GM12801 (cell line): ENCODE measurements around the gene PINLYP.

Experiments
- TF ChIP-seq, protein P1 (sequence below): IDR thresholded peaks from one replicate; pipeline ENCODE4 v1.5.1; 2011; ENCODE audit warnings: control low read depth; ENCODE audit not compliant: insufficient read length; ENCODE audit errors: extremely low read depth

PINLYP gene

DNA sequence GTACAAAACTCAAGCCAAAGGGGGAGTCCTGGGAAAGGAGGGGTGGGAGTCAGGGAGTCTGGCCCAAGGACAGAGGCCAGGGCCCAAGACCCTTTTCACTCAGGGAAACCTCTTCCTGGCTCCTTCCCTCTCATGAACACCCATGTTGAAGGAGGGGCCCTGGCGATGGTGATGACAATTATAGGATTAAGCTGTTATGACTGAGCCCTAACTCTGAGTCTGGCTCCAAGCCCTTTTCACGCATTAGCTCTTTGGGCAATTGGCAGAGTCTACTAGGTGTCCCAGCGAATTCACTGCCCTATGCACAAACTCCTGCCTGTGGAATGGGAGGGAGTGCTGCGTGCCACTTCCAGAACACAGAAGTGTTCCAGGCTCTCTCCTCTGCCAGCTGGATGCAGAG, 21.9 kb upstream of the PINLYP start:
- TF ChIP-seq, protein P1, sequence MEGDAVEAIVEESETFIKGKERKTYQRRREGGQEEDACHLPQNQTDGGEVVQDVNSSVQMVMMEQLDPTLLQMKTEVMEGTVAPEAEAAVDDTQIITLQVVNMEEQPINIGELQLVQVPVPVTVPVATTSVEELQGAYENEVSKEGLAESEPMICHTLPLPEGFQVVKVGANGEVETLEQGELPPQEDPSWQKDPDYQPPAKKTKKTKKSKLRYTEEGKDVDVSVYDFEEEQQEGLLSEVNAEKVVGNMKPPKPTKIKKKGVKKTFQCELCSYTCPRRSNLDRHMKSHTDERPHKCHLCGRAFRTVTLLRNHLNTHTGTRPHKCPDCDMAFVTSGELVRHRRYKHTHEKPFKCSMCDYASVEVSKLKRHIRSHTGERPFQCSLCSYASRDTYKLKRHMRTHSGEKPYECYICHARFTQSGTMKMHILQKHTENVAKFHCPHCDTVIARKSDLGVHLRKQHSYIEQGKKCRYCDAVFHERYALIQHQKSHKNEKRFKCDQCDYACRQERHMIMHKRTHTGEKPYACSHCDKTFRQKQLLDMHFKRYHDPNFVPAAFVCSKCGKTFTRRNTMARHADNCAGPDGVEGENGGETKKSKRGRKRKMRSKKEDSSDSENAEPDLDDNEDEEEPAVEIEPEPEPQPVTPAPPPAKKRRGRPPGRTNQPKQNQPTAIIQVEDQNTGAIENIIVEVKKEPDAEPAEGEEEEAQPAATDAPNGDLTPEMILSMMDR = no peak

DNA sequence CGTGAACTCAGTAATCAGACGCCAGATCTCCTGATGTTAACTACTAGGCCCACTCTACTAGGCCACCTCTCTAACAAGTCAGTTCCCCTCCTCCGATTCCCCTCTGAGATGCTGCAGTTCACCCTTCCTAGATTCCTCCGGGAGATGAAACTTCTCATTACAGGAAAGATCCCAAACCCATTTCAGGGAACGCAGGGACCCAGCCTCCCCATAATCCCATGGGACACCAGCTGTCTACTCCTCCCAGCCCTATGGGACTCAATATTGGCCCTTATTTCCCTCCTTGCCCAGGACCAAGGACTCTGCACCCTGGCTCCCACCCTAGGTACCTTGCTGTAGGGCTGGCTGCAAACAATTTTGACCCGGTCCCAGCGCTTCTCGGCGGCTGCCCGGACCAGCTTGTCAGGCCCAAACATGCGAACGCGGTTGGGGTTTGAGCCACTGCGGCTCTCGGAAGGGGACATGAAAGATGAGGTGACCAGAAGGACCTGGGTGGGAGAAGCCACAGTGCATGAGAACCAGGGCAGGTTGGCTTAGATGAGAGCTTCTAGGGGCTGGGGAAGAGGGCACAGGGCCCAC, 21.2 kb upstream of the PINLYP start:
- TF ChIP-seq, protein P1 = no peak

DNA sequence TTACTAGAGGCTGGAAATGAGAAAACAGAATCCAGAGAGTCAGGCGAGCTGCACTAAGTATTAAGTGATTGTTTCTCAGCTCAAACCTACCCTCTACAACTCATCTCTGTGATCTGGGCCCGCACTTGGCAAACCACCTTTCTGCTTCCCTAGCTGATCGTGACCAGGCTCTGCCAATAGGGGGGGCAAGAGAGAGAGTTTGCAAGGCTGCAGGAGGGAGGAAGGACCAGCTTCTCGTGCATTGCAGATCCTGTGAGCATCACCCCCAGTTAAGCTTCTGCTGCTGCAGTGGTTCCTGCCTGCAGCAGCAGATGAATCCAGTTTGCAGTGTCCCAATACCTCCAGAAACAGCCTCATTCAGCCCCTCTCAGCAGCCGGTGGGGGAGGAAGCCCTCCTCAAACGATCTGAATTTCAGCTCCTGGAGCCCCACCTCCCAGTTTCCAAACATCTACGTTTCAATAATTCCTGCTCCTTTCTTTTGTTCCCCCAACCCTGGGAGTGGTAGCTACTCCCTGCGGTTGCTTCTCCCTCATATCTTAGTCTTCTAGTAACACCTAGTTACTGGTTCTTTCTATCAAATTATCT, 20.3 kb upstream of the PINLYP start:
- TF ChIP-seq, protein P1 = no peak

DNA sequence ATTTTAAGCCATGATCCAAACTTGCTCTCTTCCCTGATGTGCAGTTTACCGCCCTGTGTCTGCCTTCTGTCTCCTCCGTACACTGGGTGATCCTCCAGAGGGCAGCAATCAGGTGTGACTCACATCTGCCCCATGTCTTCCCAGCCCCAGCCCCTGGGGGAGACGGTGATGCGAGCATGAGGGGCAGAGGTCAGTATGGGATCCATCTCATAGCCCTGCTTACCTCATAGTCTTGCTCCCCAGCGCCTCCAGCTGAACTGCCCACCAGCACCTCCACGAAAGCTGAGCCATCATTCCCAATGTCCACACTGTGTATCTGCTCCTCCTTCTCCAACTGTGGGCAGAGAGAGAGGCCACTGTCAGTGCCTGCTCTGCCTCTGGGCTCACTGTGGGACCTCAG, 14.9 kb upstream of the PINLYP start:
- TF ChIP-seq, protein P1 = no peak

DNA sequence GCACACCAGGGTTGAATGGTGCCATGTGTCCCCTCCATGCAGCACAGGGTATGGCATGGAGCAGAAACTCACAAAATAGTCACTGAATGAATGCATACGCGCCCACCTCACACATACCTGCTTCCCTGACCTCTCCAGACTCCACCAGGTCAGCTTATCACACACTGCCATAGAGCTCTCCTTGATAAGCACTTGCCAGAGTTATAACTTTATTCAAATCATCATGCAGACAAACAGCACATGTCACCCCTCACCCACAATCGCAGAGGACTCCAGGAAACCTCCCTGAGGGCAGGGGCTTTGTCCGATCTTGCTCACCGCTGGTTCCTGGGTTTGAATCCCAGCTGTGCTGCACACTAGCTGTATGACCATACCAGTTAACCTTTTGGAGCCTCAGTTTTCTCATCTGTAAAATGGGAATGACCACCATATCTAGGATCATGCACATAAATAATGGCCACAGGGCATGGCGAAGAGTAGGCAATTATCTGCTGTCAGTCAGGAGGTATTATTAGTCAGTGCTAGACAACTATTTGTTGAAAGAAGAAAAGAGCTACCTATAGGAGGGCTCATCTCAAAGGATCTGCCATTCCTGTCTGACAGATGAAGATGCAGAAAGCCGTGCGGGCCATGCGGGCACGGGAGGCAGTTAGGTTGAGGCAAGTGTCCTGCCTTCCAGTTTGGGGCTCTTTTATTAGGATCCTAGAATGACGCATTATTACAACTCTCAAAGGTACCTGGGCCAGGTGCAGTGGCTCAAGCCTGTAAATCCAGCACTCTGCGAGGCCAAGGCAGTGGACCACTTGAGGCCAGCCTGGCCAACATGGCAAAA, 14.2 kb upstream of the PINLYP start:
- TF ChIP-seq, protein P1 = no peak

DNA sequence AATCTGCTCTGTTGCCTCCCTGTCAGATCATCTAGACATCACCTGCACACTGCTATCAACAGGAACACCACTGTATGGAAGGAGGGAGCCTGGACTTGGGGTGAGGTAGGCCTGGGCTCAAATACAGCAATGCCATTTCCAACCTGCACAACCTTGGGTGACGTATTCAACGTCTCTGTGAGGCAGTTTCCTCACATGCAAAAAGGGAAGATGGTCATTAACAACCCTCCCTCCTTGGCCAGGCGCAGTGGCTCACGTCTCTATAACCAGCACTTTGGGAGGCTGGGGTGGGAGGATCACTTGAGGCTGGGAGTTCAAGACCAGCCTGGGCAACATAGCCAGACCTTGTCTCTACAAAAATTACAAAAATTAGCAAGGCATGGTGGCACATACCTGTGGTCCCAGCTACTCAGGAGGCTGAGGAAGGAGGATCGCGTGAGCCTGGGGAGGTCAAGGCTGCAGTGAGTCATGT, 13.3 kb upstream of the PINLYP start:
- TF ChIP-seq, protein P1 = no peak

DNA sequence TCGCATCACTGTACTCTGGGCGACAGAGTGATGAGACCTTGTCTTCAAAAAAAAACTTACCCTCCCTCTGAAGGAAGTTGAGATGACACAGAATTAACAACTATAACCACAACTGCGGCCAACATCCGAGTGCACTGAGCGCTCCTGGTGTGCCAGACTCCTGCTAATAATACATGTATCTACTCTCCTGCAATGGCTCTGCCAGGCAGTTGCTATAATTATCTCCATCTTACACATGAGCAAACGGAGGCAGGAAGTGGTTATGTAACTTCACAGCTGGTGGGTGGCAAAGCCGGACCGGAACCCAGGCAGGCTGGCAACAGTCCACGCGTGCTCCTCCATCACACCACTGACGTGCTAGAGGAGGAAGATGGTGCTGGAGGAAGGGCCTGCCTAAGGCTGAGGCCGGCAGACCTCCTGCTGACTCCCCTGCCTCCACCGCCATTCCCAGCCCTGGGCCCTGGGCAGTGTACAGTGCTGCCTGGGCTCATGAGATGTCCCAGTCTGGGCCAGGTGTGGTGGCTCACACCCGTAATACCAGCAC, 12.8 kb upstream of the PINLYP start:
- TF ChIP-seq, protein P1 = no peak
